Psoas muscle (tissue), 8 donors: Measurements from ENCODE around the gene RYK. TPM values are rescaled to one million over a fixed set of nuclear protein-coding genes. Genes with fewer than 3 reads are reported as not detected.

Source experiments
- ATAC-seq, 4 donors: fragments of 200-7000 bp; cut with Tn5 transposase; one replicate each; pipeline ENCODE4 v1.9.1; 2020; ENCODE audit warnings: moderate library complexity in 3 of 4, mild to moderate bottlenecking in 2 of 4
- DNase-seq, 2 donors: peaks; one replicate each; pipeline ENCODE4 v3.0.0-alpha.2; 2020
- H3K27ac ChIP-seq: fragments of 200-600 bp; one replicate; pipeline ENCODE4 v1.8.0; 2022
- H3K27me3 ChIP-seq, 3 donors: fragments of 200-600 bp in 1 of 3; one replicate each; pipeline versions ENCODE4 v1.6.1 to v1.8.0; 2013 to 2022; ENCODE audit warnings: low read length in 2 of 3, mild to moderate bottlenecking in 2 of 3, moderate library complexity in 1 of 3; ENCODE audit not compliant: insufficient read depth in 3 of 3
- H3K36me3 ChIP-seq, 2 donors: fragments of 200-600 bp in 1 of 2; one replicate each; pipeline versions ENCODE4 v1.6.1 to v1.8.0; 2013 to 2022; ENCODE audit warnings: low read depth in 1 of 2, mild to moderate bottlenecking in 1 of 2, moderate library complexity in 1 of 2; ENCODE audit not compliant: insufficient read depth in 1 of 2
- H3K4me1 ChIP-seq: fragments of 200-600 bp; one replicate; pipeline ENCODE4 v1.8.0; 2022
- H3K4me3 ChIP-seq: fragments of 200-600 bp; one replicate; pipeline ENCODE4 v1.8.0; 2022; ENCODE audit warnings: mild to moderate bottlenecking
- H3K9me3 ChIP-seq: fragments of 200-600 bp; one replicate; pipeline ENCODE4 v1.8.0; 2022
- WGBS, 3 donors: extraction: QIAGEN DNeasy Blood & Tissue Kit; methylation state at CpG; one replicate each; pipeline versions ENCODE4 v1.1.6 to v1.1.7; 2013; 5-methylcytosine and 5-hydroxymethylcytosine counted together
- intact Hi-C, 2 donors: fragments of 100-400 bp; cut with DNase I; formaldehyde crosslinking; loops; one replicate each; pipeline versions ENCODE4 v1.11.0 to v1.14.2; 2022
- polyA plus RNA-seq, 3 donors: library from polyadenylated mRNA; stranded (reverse); fragments of 200-250 nt; gene quantifications; one replicate each; pipeline ENCODE4 v1.2.3, GENCODE V29; 2013
- total RNA-seq, 4 donors: library from RNA; stranded (reverse); fragmentation: NEBNext Ultra II Directional in 2 of 4; extraction: Animal tissue kit (Norgen Biotek cat#: 25700) in 2 of 4; gene quantifications; one replicate each; pipeline versions ENCODE4 v1.2.1 to v1.2.4, GENCODE V29; 2021 to 2023
- TF ChIP-seq, protein P1 (sequence below): fragments of 200-600 bp; IDR thresholded peaks from one replicate; pipeline ENCODE4 v1.8.0; 2022; ENCODE audit warnings: antibody characterized with exemption
- donor health status: healthy with polysubstance abuse.
- donor health status: DM: no; HTN: no; CAD: no; lungs with moderate emphysema.
- donor health status: Bipolar disorder and iron deficiency.
- donor health status: healthy.
- donor health status: DM: yes; HTN: yes; CAD: no.
- donor health status: DM: no; HTN: no; CAD: no.
- donor health status: DM: no; HTN: no; CAD: no.
- donor health status: DM: yes; HTN: yes; CAD: no.

RYK gene
- total and polyA plus RNA-seq, 7 donors = 19.7 to 35.4 (median 25.8) TPM

DNA sequence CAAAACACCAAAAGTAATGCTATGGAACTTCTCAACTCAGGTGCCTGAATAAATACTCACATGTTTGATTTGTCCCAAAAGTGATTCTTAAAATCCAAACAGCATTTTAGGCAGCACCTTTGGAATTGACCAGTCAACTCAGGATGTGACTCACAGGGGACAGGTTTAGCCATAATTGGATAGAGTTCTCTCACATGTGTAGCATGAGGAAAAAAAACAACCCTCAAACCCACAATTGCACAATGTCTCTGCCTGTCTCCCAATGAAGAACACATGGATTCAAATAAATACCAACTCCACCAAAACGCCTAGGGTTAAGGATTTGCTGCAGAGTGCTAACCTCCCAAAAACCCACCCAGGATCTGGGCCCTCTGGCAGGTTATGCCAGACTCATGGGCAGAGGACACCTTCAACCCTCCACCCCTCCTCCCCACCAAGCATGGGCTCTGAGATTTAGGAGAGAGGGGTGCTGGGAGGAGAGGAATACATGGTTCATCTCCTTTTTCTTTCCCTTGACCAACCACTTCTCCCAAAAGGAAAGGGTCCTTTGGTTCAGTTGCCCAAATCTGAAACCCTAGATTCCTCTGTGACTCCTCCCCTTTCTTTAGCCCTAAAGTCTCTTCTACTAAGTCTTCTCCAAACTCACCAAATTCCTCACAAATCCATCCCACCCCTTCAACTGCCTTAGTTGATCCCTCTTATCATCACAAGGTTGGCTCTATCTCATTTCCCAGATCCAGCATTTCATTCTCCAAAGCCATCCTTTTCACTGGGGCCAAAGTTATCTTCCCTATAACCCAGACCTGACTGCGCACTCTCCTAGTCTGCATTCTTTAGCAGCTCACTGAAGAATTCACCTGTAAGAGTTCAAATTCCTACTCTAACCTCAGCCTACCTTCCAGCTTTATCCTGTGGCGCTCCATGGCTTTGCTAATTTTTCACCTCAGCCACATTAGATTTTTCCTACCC is 7.7 kb downstream of the RYK start:
- Histone ChIP-seq H3K36me3 (no peaks in the 10 kb centered on the region), H3K4me3 (no peak overlapping the region), H3K4me1 (peaks cover 40% of the 10 kb centered on the region), H3K27ac (peak overlapping the region; percentile 33), H3K9me3 (no peaks in the 10 kb centered on the region), H3K27me3 (no peaks in the 10 kb centered on the region)
- ATAC-seq (peak; percentile 62 to 80 (median 72)), DNase-seq (no peak)
- TF ChIP-seq, protein P1, sequence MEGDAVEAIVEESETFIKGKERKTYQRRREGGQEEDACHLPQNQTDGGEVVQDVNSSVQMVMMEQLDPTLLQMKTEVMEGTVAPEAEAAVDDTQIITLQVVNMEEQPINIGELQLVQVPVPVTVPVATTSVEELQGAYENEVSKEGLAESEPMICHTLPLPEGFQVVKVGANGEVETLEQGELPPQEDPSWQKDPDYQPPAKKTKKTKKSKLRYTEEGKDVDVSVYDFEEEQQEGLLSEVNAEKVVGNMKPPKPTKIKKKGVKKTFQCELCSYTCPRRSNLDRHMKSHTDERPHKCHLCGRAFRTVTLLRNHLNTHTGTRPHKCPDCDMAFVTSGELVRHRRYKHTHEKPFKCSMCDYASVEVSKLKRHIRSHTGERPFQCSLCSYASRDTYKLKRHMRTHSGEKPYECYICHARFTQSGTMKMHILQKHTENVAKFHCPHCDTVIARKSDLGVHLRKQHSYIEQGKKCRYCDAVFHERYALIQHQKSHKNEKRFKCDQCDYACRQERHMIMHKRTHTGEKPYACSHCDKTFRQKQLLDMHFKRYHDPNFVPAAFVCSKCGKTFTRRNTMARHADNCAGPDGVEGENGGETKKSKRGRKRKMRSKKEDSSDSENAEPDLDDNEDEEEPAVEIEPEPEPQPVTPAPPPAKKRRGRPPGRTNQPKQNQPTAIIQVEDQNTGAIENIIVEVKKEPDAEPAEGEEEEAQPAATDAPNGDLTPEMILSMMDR = no peak
- intact Hi-C loops = no loop called here
- WGBS, 3 donors = 84 to 93% (median 92%) methylated on average over 3 of the region's 3 CpGs

DNA sequence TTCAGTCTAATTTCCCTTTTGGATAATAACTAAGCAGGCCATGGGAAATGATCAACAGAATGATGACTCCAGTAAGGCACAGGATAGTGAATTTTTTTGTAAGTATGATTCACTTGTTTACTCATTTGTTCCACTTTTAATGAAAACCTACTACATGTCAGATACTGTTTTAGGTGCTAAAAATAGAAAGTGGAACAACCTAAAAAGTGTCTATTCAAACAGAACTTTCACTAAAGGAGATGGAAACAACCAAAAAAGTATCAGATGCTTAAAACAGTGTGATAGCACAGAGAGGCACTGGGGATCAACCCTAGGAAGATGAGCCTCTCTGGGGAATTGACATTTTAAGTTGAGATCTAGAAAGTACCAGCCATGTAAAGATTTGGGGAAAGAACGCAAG is 11.1 kb downstream of the RYK start:
- Histone ChIP-seq H3K36me3 (no peaks in the 10 kb centered on the region), H3K9me3 (no peaks in the 10 kb centered on the region), H3K4me3 (no peak overlapping the region), H3K27ac (no peak overlapping the region), H3K4me1 (peaks cover 59% of the 10 kb centered on the region), H3K27me3 (no peaks in the 10 kb centered on the region)
- ATAC-seq (no peak), DNase-seq (no peak)
- 88 to 100% (median 91%) methylated on average over 1 of the region's 1 CpG for WGBS, 3 donors
- TF ChIP-seq, protein P1 = no peak
- intact Hi-C loops = no loop called here

- no peaks in the 10 kb centered on the region for H3K27me3 ChIP-seq
These were observed 13.1 kb downstream of the RYK start for GRCh38 chr3:134237454-134238145.

GRCh38 chr3:134236505-134237170 is 14.0 kb downstream of the RYK start:
- TF ChIP-seq, protein P1 = no peak
- H3K4me1 ChIP-seq = peaks cover 70% of the 10 kb centered on the region

More at GRCh38 chr3:134237454-134238145, 13.1 kb downstream of the RYK start:
- Histone ChIP-seq H3K4me1 (peaks cover 66% of the 10 kb centered on the region), H3K36me3 (no peaks in the 10 kb centered on the region), H3K4me3 (no peak overlapping the region), H3K27ac (no peak overlapping the region), H3K9me3 (no peaks in the 10 kb centered on the region)
- DNase-seq (no peak), ATAC-seq (peak in 1 of 4 donors; percentile 46)
- TF ChIP-seq, protein P1 = no peak
- intact Hi-C loops = no loop called here
- WGBS, 3 donors = 58 to 68% (median 66%) methylated on average over 4 of the region's 4 CpGs

More at GRCh38 chr3:134236505-134237170, 14.0 kb downstream of the RYK start:
- DNase-seq (no peak), ATAC-seq (no peak)
- no peaks in the 10 kb centered on the region for H3K36me3 ChIP-seq
- H3K27ac ChIP-seq = no peak overlapping the region
- WGBS, 3 donors = 36 to 48% (median 41%) methylated on average over 3 of the region's 3 CpGs
- H3K27me3 ChIP-seq = no peaks in the 10 kb centered on the region
- H3K9me3 ChIP-seq = no peaks in the 10 kb centered on the region
- H3K4me3 ChIP-seq = no peak overlapping the region
- intact Hi-C loops = no loop called here
